Measurements from ENCODE around the gene NFATC1. TPM values are rescaled to one million over a fixed set of nuclear protein-coding genes. Genes with fewer than 3 reads are reported as not detected.

Gene NFATC1
- total RNA-seq, 1 donor from 2014 or later: 1.1 TPM

- no peak for DNase-seq (ENCODE audit: low read depth)
Measured at GRCh38 chr18:79440316-79441110, 44.8 kb downstream of the NFATC1 start.

GRCh38 chr18:79441420-79441819 lies 45.7 kb downstream of the NFATC1 start:
- no peak for DNase-seq (ENCODE audit: low read depth)

GRCh38 chr18:79442508-79443221 lies 46.9 kb downstream of the NFATC1 start:
- DNase-seq (ENCODE audit: low read depth): no peak

GRCh38 chr18:79445221-79445620 lies 49.5 kb downstream of the NFATC1 start:
- no peak for DNase-seq (ENCODE audit: low read depth)

- DNase-seq (ENCODE audit: low read depth): peak; percentile 11
Measured at GRCh38 chr18:79445696-79446561, 50.2 kb downstream of the NFATC1 start.

- no peak for DNase-seq (ENCODE audit: low read depth)
Measured at GRCh38 chr18:79446931-79447330, 51.2 kb downstream of the NFATC1 start.

- DNase-seq (ENCODE audit: low read depth): no peak
Measured at GRCh38 chr18:79447703-79448367, 52.1 kb downstream of the NFATC1 start.

- no peak for DNase-seq (ENCODE audit: low read depth)
Measured at GRCh38 chr18:79448621-79449020, 52.9 kb downstream of the NFATC1 start.

- DNase-seq (ENCODE audit: low read depth): no peak
Measured at GRCh38 chr18:79449551-79450288, 54.0 kb downstream of the NFATC1 start.

- no peak for DNase-seq (ENCODE audit: low read depth)
Measured at GRCh38 chr18:79450289-79451080, 54.8 kb downstream of the NFATC1 start.

GRCh38 chr18:79451237-79452125 lies 55.8 kb downstream of the NFATC1 start:
- no peak for DNase-seq (ENCODE audit: low read depth)

GRCh38 chr18:79452190-79452990 lies 56.7 kb downstream of the NFATC1 start:
- no peak for DNase-seq (ENCODE audit: low read depth)

GRCh38 chr18:79452991-79453645 lies 57.4 kb downstream of the NFATC1 start:
- no peak for DNase-seq (ENCODE audit: low read depth)

GRCh38 chr18:79453816-79454735 lies 58.3 kb downstream of the NFATC1 start:
- DNase-seq (ENCODE audit: low read depth): no peak

- DNase-seq (ENCODE audit: low read depth): no peak
Measured at GRCh38 chr18:79455261-79455660, 59.5 kb downstream of the NFATC1 start.

- no peak for DNase-seq (ENCODE audit: low read depth)
Measured at GRCh38 chr18:79456105-79456980, 60.6 kb downstream of the NFATC1 start.

All from renal cortical epithelial cell (primary cell).